Measurements from ENCODE around the gene RAB8B.
A peak's percentile ranks its signal among the peaks of the same experiment; 100 is the strongest.

Gene RAB8B

DNA sequence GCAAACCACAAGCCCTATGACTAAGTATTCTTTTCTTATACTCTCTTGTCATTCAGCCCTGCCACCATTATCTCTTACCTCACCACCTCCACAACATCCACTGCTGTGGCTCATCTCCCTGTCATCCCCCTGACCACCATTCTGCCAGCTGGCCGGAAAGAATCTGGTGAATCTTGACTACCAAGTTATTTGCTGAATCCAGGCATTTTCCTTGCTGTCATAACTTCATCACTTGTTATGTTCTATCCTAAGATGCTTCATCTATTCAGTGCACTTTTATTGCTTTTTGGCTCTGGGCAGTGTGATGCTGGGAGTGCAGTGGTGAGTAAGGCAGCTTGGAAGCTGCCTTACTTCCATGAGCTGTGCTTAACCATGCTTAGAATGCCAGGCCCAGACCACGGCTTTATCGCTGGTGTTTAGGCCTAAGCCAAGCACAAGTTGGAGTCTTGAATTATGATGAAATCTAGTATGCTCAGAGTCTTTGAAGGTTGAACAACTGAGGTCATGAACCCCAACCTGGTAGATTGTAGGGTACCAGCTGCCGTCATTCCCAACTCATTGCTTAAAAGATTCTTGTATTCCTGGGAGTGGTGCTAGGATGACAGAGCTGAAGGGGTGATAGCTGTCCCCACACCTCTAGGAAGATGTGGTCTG, 61.0 kb downstream of the RAB8B start:
- TF ChIP-seq, protein P1, sequence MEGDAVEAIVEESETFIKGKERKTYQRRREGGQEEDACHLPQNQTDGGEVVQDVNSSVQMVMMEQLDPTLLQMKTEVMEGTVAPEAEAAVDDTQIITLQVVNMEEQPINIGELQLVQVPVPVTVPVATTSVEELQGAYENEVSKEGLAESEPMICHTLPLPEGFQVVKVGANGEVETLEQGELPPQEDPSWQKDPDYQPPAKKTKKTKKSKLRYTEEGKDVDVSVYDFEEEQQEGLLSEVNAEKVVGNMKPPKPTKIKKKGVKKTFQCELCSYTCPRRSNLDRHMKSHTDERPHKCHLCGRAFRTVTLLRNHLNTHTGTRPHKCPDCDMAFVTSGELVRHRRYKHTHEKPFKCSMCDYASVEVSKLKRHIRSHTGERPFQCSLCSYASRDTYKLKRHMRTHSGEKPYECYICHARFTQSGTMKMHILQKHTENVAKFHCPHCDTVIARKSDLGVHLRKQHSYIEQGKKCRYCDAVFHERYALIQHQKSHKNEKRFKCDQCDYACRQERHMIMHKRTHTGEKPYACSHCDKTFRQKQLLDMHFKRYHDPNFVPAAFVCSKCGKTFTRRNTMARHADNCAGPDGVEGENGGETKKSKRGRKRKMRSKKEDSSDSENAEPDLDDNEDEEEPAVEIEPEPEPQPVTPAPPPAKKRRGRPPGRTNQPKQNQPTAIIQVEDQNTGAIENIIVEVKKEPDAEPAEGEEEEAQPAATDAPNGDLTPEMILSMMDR (IDR thresholded peaks at IDR 0.05; ENCODE audit: insufficient read depth, low read depth, low read length, missing control alignments), result no peak
- peak; percentile 98 for DNase-seq (ENCODE audit: low read depth)

DNA sequence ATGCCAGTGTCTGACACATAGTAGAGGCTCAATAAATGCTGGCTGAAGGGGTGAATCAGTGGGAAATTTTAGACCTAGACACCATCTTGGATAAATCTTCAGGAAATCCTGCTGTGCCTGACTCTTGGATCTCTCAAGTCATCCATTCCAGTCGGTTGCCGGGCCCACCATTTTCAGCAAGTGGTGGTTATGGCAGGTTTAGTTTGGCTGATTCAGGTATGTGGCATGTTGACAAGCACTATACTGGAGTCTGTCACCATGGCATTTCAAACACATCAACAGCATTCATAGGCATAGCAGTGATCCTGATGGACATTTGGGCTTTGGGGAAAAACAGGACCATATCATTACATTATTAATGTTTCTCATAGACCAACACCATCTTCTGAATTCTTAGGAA, 62.3 kb downstream of the RAB8B start:
- H3K4me3 ChIP-seq (ENCODE audit: low read length), result no peak overlapping the region
- TF ChIP-seq, protein P1 (IDR thresholded peaks at IDR 0.05; ENCODE audit: insufficient read depth, low read depth, low read length, missing control alignments), result no peak
- no peak for DNase-seq (ENCODE audit: low read depth)

More for the DNA sequence above, 61.0 kb downstream of the RAB8B start:
- no peak overlapping the region for H3K4me3 ChIP-seq (ENCODE audit: low read length)

GRCh38 chr15:63252292-63252691, 62.9 kb downstream of the RAB8B start:
- TF ChIP-seq, protein P1 (IDR thresholded peaks at IDR 0.05; ENCODE audit: insufficient read depth, low read depth, low read length, missing control alignments), result no peak
- DNase-seq (ENCODE audit: low read depth), result no peak

GRCh38 chr15:63254991-63255390, 65.6 kb downstream of the RAB8B start:
- H3K4me3 ChIP-seq (ENCODE audit: low read length), result no peak overlapping the region
- TF ChIP-seq, protein P1 (IDR thresholded peaks at IDR 0.05; ENCODE audit: insufficient read depth, low read depth, low read length, missing control alignments), result no peak
- DNase-seq (ENCODE audit: low read depth), result no peak

More at GRCh38 chr15:63252292-63252691, 62.9 kb downstream of the RAB8B start:
- no peak overlapping the region for H3K4me3 ChIP-seq (ENCODE audit: low read length)

DNA sequence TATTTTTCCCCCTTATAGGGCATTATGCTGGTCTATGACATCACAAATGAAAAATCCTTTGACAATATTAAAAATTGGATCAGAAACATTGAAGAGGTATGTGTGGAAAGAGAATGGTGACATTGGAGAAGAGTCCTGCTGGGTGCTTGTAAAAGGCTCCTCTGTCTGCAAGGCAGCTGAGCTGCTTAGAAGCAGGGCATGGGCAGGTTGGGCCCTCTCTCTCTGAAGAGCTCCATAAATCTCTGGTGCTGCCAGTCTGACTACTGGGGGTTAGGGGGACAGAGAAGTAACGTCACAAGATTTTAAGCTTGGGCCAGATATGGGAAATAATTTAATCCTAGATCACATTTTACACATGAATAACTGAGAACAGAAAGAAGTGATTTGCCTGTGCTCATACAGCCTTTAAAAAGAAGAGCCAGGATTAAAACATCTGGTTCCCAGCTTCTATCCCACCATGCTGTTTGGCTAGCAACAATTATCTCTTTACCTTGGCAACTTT, 66.1 kb downstream of the RAB8B start:
- TF ChIP-seq, protein P1 (IDR thresholded peaks at IDR 0.05; ENCODE audit: insufficient read depth, low read depth, low read length, missing control alignments), result no peak
- no peak overlapping the region for H3K4me3 ChIP-seq (ENCODE audit: low read length)
- DNase-seq (ENCODE audit: low read depth), result no peak

- H3K4me3 ChIP-seq (ENCODE audit: low read length), result no peak overlapping the region
- TF ChIP-seq, protein P1 (IDR thresholded peaks at IDR 0.05; ENCODE audit: insufficient read depth, low read depth, low read length, missing control alignments), result no peak
- DNase-seq (ENCODE audit: low read depth), result peak; percentile 58
Observed at GRCh38 chr15:63256433-63257274, 67.2 kb downstream of the RAB8B start.

Data from epithelial cell of esophagus (primary cell).